NCI-H2107 (cell line): ENCODE measurements around the gene MAP3K10.
"Not testable (repeated sequence)": the region's sequence is repeated elsewhere in the genome, so short reads cannot be mapped to it uniquely, and the experiment has no call there.

Experiments used
- DNase-seq: peaks from one replicate; lab custom pipeline; 2025; lab: John Stamatoyannopoulos, UW

MAP3K10 gene

DNA sequence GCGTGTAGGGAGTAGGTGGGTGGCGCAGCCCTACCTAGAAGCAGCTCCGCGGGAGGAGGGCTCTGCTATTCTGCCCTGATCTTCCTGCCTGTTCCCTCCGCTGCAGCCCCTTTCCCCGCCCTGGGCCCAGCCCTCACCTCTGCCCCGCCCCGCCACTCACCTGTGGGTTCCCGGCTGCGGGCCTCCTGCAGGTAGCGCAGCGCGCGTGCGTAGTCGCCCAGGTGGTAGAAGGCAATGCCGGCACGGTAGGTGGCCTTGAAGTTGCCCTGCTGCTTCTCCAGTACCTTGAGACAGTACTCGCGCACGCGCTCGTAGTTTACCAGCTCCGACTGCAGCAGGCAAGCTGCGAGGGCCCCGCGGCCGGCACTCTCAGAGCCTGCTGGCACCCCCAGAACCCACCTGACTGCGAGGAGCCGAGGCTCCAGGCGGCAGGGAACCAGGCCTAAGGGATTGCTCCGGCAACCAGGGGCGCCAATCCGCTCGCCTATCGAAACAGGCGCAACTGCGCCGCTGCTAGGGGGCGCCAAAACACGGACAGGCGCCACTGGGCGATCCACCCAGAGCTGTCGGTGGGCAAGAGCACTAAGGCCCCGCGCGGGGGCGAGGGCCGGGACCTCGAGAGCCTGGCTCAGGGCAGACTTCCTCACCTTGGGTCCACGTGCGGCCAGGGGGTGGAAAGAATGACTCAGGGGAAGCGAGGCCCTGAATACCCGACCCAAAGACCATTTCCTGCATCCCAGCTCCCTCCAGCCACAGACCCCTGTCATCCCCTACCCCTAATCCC is 26.0 kb downstream of the MAP3K10 start:
- DNase-seq, result peak; percentile 39

DNA sequence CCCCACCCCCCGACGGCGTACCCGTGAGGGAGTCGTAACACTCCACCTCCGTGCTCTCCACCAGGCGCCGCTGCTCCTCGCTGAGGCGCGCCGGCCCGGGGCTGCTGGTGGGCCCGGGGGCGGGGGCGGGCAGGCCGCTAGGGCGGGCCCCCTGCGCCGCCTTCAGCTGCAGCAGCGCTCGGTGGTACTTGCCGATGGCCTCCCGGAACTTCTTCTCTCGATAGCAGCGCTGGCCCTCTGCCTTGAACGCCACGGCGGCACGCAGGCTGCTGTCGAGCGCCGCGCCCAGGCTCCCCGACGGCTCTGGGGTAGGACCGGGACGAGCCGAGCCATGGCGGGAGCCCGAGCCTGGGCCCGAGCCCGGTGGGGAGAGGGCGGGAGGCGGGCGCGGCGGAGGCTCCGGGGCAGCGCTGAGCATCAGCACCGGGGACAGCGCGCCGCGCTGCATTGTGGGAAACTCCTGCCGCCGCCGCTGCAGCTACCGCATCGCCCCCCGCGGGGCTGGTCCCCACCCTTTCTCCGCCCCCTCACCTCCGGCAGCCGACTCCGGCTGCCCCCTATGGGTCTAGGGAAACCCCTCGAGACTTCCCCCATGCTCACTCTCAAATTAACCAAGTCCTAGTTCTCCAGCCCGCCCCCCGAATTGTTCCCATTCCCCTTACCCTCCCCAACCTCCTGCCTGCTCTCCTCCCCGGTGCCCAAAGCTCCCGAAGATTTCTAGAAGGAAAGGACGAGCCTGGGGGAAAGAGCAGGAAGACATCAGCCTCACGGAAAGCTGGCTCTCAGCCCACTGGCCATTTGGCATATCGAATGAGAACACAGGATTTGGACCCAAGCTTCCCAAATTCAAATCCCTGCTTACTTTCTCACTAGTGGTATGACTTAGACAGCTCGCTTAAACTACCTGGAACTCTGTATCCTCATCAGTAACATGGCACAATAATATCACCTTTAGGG is 27.0 kb downstream of the MAP3K10 start, which contains the start of gene TTC9B:
Gene TTC9B (minus strand): TSS at position 451 of the 957 bp plus-strand sequence. CDS start 3 bp downstream, at position 448.
- no peak for DNase-seq

- not testable (repeated sequence) for DNase-seq
Measured at GRCh38 chr19:40219029-40219428, 27.8 kb downstream of the MAP3K10 start.

DNA sequence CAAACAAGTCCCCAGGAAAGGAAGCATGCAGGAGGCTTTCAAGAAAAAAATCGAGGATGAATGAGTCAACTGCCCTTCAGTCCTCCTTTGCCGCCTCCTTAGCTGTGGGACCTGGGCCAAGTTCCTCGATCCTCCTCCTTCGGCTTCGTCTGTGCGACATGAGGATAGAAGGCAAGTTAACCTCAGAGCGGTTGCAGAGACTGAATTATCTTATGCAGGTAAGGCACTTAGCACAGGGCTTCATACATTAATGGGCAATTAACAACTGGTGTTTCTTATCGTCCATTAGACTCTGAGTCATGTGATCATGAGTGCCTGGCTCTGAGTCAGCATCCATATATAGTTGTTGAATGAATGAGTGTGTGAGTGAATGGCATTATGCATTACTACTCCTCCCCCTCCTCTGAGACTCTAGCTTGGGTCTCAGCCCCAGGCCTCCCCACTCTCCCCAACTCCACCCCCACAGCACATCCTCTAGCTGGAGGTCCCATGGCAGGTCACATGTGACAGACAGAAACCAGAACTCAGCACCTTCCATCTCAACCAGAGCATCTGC is 28.6 kb downstream of the MAP3K10 start:
- no peak for DNase-seq

DNA sequence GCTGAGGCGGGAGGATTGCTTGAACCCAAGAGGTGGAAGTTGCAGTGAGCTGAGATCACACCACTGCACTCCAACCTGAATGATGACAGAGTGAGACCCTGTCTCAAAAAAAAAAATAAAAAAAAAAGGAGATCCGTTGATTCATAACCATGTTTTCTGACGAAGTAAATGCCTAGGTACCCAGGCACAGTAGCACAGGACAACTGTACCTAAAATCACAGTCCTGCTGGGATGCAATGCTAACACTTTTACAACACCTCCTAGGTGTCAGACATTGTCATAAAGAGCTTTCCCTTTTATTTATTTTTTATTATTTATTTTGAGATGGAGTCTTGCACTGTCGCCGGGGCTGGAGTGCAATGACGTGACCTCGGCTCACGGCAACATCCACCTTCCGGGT is 29.4 kb downstream of the MAP3K10 start:
- DNase-seq, result no peak

DNA sequence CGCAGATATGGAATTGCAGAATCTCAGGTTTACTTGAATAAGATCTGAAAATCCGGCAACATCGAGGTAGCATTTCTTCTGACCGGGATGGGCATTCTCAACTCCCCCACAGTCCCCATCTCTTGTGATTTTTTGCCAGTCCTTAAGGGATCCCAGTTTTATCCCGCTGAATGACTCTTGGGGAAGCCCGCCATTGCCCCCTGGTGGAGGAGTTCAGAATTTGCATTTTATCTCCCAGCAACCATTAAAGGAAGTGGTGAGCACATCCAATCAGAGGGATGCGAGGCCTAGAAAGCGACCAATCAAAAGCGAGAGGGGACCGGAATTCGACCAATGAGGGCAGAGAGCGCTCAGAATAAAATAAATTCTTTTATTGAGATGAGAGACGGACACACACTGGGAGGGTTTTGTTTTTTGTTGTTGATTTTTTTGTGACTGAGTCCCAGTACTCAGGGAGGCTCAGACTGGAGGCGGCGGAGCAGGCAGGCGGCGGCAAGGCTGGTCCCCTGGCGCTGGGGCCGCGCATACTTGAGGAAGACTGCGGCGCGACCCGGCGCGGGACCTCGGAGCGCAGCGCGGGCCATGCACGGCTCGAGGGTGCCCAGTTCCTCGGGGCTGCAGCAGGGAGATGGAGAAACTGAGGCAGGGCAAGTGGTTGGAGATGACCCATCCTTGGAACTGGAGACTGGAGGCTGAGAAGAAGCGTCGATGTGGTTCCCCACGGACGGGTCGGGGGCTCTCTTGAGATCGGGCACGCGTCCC is 30.8 kb downstream of the MAP3K10 start:
- DNase-seq, result peak; percentile 68

DNA sequence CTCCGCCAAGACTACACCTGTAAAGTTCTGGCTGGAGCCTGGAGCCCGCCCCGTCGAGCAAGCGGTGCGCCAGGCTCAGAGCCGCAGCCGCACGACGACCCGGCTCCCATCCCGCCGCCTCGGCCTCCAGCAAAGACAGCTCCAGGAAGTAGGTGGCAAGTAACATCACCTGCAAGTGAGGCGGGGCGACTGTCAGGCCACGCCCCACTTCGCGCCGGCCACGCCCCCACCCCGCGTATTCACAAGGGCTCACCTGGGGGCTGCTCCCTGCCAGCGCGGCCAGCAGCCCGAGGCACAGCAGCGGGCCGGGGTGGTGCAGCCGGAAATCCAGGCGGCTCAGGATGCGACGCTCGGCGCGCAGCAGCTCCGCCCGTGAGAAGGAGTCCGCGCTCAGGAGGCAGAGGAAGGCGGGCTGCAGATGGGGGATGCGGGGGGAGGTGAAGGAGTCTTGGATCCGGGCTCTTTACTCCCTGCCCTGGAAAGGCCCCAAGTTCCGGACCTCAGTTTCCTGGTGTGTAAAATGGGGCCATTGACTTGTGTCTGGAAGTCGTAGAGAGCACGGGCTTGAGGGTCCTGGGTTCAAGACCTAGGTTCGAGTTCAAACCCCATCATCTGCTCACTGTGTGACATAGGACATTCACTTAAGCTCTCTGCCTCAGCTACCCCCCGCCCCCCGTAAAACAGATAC is 32.1 kb downstream of the MAP3K10 start:
- DNase-seq, result no peak

GRCh38 chr19:40224342-40225150 is 33.3 kb downstream of the MAP3K10 start:
- no peak for DNase-seq

- DNase-seq, result no peak
Measured at GRCh38 chr19:40225440-40226305, 34.4 kb downstream of the MAP3K10 start.

DNA sequence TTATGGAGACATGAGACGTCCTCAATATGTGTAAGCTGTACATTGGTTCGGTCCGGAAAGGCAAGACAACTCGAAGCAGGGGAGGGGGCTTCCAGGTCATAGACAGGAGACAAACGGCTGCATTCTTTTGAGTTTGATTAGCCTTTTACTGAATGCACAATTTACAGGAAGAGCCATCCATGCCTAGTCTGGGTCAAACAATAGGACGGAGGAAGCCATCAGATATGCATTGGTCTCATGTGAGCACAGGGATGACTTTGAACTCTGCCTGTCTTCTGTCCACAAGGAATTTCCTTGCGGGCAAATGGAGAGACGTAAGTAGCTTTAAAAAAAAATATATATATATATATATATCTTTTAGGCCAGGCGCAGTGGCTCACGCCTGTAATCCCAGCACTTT is 37.1 kb downstream of the MAP3K10 start:
- no peak for DNase-seq

GRCh38 chr19:40228863-40229262 is 37.6 kb downstream of the MAP3K10 start:
- DNase-seq, result no peak

DNA sequence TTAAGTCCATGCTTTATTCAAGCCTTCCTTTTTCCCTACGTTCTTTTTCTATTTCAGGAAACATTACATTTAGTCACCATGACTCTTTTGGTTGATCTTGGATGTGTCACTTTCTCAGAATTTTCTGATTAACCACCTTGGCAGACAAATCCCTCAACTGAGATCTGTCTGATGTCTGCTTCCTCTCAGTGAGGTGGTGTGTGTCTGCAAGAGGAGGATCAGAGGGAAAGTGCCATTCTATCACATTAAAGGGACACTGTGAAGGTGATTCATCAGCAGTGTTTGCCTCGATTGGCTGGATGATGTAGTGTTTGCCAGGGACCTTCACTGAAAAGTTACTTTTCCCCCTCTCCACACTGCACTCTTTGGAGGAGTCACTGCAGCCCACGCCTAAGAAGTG is 38.3 kb downstream of the MAP3K10 start:
- DNase-seq, result no peak

DNA sequence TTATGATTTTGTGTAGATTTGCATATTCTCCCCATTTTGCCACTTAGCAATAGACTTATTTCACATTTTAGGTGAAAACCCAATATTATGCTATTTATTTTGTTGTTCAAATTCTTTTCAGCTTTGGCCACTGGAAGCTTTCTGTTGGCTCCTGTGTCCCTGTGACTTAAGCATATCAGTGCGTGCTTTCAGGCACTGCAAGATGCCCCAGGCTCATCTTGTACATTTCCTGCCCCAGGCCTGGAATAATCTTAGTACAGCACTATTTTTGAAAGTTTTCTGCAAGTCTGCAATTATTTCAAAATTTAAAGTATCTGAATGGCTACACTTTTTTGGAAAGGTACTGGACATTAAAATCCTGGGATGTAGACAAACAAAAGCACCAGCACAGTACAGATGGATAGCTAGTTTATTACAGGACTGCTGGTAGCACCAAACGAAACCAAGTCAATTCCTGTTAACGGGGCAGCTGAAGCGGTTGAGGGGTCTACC is 38.7 kb downstream of the MAP3K10 start:
- DNase-seq, result no peak

- no peak for DNase-seq
Measured at GRCh38 chr19:40231057-40231456, 39.8 kb downstream of the MAP3K10 start.

DNA sequence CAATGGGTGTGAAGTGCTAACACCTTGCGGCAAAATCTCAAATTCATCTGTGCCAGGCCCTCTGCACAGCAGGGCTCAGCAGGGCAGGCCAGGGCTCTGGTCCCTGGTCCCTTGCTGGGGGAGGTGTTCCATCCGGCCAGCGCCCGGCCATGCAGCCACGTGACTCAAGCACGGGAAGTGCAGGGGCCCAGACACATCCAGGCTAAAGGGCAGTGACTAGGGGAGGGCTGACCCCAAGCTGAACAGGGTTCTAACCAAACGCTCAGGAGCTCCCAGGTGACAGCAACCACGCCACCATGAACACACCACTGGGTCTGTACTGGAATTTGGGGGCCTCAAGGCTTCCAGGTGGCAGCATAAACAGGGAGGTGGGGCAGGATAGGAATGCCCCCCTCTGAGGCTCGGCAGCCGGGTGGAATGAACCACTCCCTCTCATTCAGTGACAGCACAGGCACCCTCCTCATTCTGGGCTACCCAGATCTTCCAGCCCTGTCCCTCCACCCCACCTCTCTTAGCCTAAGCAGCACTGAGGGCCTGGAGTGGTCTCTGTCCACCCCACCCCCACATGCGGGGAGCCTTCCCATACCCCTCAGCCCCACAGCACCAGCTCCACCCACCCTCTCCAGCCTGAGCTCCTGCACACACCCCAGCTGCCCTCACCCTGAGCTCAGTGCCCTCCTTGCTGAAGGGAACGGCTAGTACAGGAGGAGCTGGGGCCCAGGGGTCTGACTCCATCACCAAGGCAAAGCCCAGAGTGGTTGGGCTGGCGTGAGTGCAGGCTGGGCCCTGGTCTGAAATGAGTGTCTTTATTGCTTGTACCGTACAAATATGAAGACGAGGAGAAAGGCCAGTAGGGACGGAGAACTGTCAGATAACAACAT is 40.6 kb downstream of the MAP3K10 start:
- DNase-seq, result no peak

DNA sequence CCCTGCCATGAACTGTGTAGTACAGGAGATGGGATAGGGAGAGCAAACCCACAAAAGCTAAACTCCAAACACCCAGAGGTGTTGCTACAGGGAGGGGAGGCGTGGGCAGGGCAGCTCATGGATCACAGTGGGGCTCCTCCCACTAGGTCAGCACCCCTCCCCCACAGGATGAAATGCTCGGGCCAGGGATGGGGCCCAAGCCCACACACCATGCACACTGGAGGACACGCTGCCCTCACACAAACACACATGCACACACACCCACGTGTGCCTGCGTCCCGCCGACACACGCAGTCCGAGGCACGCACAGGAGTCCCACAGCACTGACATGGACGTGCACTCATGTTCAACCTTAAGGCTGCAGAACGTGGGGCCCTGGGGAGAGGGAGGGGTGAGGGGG is 41.3 kb downstream of the MAP3K10 start:
- DNase-seq, result no peak

GRCh38 chr19:40232949-40233810 is 42.0 kb downstream of the MAP3K10 start:
- no peak for DNase-seq
